Naive B cell (primary cell): ENCODE results near the gene SLC5A5. TPM values are rescaled to one million over a fixed set of nuclear protein-coding genes. Genes with fewer than 3 reads are reported as not detected.

ENCODE experiments used
- ATAC-seq, 2 donors: fragments of 150-1000 bp; cut with Tn5 transposase; 2 replicates each; pipeline ENCODE4 v1.10.0; 2021; ENCODE audit warnings: low read depth in 2 of 2, mild to moderate bottlenecking in 2 of 2, moderate library complexity in 2 of 2
- DNase-seq: peaks from one replicate; pipeline ENCODE4 v3.0.0; 2022
- H3K27ac Mint-ChIP-seq, 6 donors: one replicate each; pipeline ENCODE4 v1.8.0; 2020 to 2022; ENCODE audit warnings: mild to moderate bottlenecking in 6 of 6, mixed read lengths in 6 of 6, moderate library complexity in 5 of 6, inconsistent platforms in 2 of 6
- H3K27me3 Mint-ChIP-seq, 3 donors: one replicate each; pipeline ENCODE4 v1.8.0; 2021 to 2022; ENCODE audit warnings: mixed read lengths in 3 of 3, mild to moderate bottlenecking in 1 of 3
- H3K36me3 Mint-ChIP-seq, 2 donors: one replicate each; pipeline ENCODE4 v1.8.0; 2020 to 2022; ENCODE audit warnings: mixed read lengths in 2 of 2, inconsistent platforms in 1 of 2, mild to moderate bottlenecking in 1 of 2
- H3K4me1 Mint-ChIP-seq, 3 donors: one replicate each; pipeline ENCODE4 v1.8.0; 2020 to 2022; ENCODE audit warnings: mixed read lengths in 3 of 3, inconsistent platforms in 1 of 3, mild to moderate bottlenecking in 1 of 3, moderate library complexity in 1 of 3
- H3K4me3 Mint-ChIP-seq, 8 donors: one replicate each; pipeline ENCODE4 v1.8.0; 2020 to 2022; ENCODE audit warnings: mild to moderate bottlenecking in 8 of 8, mixed read lengths in 8 of 8, moderate library complexity in 8 of 8, inconsistent platforms in 2 of 8
- H3K9me3 Mint-ChIP-seq, 7 donors: one replicate each; pipeline ENCODE4 v1.8.0; 2020 to 2022; ENCODE audit warnings: mixed read lengths in 7 of 7, mild to moderate bottlenecking in 5 of 7, inconsistent platforms in 2 of 7, moderate library complexity in 1 of 7
- polyA plus RNA-seq, 6 donors: library from polyadenylated mRNA; unstranded; fragments of 300-500 nt; fragmentation: Illumina TruSeq; gene quantifications; one replicate each; pipeline ENCODE4 v1.2.3, GENCODE V29; 2021; ENCODE audit warnings: low read depth in 6 of 6

SLC5A5 gene
- under 1 TPM in 5 of 6 donors, not detected in 1; 0.07 to 0.80 (median 0.19) TPM for polyA plus RNA-seq

- DNase-seq (no peak), ATAC-seq (no peak)
- peak within 1 kb of the TSS; percentile 70 to 84 (median 75) for H3K4me3 Mint-ChIP-seq
- peaks cover 10 to 28% (median 25%) of the 10 kb centered on the region in 3 donors for H3K4me1 Mint-ChIP-seq
- peaks cover 0 to 22% (median 7%) of the 10 kb centered on the region in 3 donors for H3K27me3 Mint-ChIP-seq
- no peaks in the 10 kb centered on the region for H3K36me3 Mint-ChIP-seq
- peak within 1 kb of the TSS in 4 of 6 donors; percentile 33 to 56 (median 43) for H3K27ac Mint-ChIP-seq
- no peaks in the 10 kb centered on the region for H3K9me3 Mint-ChIP-seq
These were observed at the start of gene SLC5A5 for GRCh38 chr19:17871878-17872250. SLC5A5 (plus strand) TSS chr19:17871945; CDS start chr19:17872320, 375 bp downstream.

- no peaks in the 10 kb centered on the region for H3K9me3 Mint-ChIP-seq
- peaks cover 3 to 5% (median 3%) of the 10 kb centered on the region in 3 donors for H3K4me1 Mint-ChIP-seq
- no peak overlapping the region for H3K4me3 Mint-ChIP-seq
- H3K36me3 Mint-ChIP-seq, result peaks cover 0 to 17% of the 10 kb centered on the region in 2 donors
- peak overlapping the region in 3 of 6 donors; percentile 43 to 86 (median 49) for H3K27ac Mint-ChIP-seq
- no peaks in the 10 kb centered on the region for H3K27me3 Mint-ChIP-seq
- ATAC-seq, result no peak
- no peak for DNase-seq
These were observed 47.4 kb upstream of the SLC5A5 start for GRCh38 chr19:17824339-17824738.

- DNase-seq (no peak), ATAC-seq (no peak)
- Mint-ChIP-seq H3K27ac (no peak overlapping the region), H3K4me1 (peaks cover 5 to 10% (median 8%) of the 10 kb centered on the region in 3 donors), H3K27me3 (no peaks in the 10 kb centered on the region), H3K9me3 (no peaks in the 10 kb centered on the region), H3K4me3 (no peak overlapping the region), H3K36me3 (peaks cover under 1 to 29% of the 10 kb centered on the region in 2 donors)
These were observed 45.2 kb upstream of the SLC5A5 start for GRCh38 chr19:17826508-17827056.

GRCh38 chr19:17829855-17830566, 41.7 kb upstream of the SLC5A5 start:
- DNase-seq (no peak), ATAC-seq (no peak)
- H3K9me3 Mint-ChIP-seq, result no peaks in the 10 kb centered on the region
- peak overlapping the region in 3 of 6 donors; percentile 33 to 75 (median 61) for H3K27ac Mint-ChIP-seq
- H3K4me1 Mint-ChIP-seq, result peaks cover 5 to 8% (median 5%) of the 10 kb centered on the region in 3 donors
- no peak overlapping the region for H3K4me3 Mint-ChIP-seq
- peaks cover 5 to 33% of the 10 kb centered on the region in 2 donors for H3K36me3 Mint-ChIP-seq
- H3K27me3 Mint-ChIP-seq, result no peaks in the 10 kb centered on the region

- ATAC-seq (peak; percentile 16 to 21), DNase-seq (no peak)
- H3K36me3 Mint-ChIP-seq, result peaks cover 10 to 36% of the 10 kb centered on the region in 2 donors
- peak overlapping the region in 3 of 6 donors; percentile 33 to 75 (median 61) for H3K27ac Mint-ChIP-seq
- no peaks in the 10 kb centered on the region for H3K27me3 Mint-ChIP-seq
- peaks cover 5 to 13% (median 6%) of the 10 kb centered on the region in 3 donors for H3K4me1 Mint-ChIP-seq
- H3K4me3 Mint-ChIP-seq, result no peak overlapping the region
- no peaks in the 10 kb centered on the region for H3K9me3 Mint-ChIP-seq
These were observed 41.0 kb upstream of the SLC5A5 start for GRCh38 chr19:17830567-17831418.

GRCh38 chr19:17831419-17831888, 40.3 kb upstream of the SLC5A5 start:
- Mint-ChIP-seq H3K27me3 (no peaks in the 10 kb centered on the region), H3K4me1 (peaks cover 6 to 13% (median 11%) of the 10 kb centered on the region in 3 donors), H3K4me3 (no peak overlapping the region), H3K9me3 (no peaks in the 10 kb centered on the region), H3K36me3 (peaks cover 15 to 43% of the 10 kb centered on the region in 2 donors), H3K27ac (no peak overlapping the region)
- no peak for DNase-seq
- no peak for ATAC-seq

- H3K9me3 Mint-ChIP-seq, result no peaks in the 10 kb centered on the region
- no peak overlapping the region for H3K4me3 Mint-ChIP-seq
- peak overlapping the region in 1 of 6 donors; percentile 3 for H3K27ac Mint-ChIP-seq
- no peaks in the 10 kb centered on the region for H3K27me3 Mint-ChIP-seq
- H3K36me3 Mint-ChIP-seq, result peaks cover 19 to 50% of the 10 kb centered on the region in 2 donors
- ATAC-seq (no peak), DNase-seq (no peak)
- peaks cover 7 to 16% (median 11%) of the 10 kb centered on the region in 3 donors for H3K4me1 Mint-ChIP-seq
These were observed 39.1 kb upstream of the SLC5A5 start for GRCh38 chr19:17832443-17833208.

GRCh38 chr19:17834350-17835181, 37.2 kb upstream of the SLC5A5 start:
- ATAC-seq (no peak), DNase-seq (no peak)
- Mint-ChIP-seq H3K4me3 (no peak overlapping the region), H3K36me3 (peaks cover 25 to 48% of the 10 kb centered on the region in 2 donors), H3K27ac (no peak overlapping the region), H3K9me3 (no peaks in the 10 kb centered on the region), H3K4me1 (peaks cover 7 to 13% (median 11%) of the 10 kb centered on the region in 3 donors), H3K27me3 (no peaks in the 10 kb centered on the region)

GRCh38 chr19:17835182-17836006, 36.4 kb upstream of the SLC5A5 start:
- peaks cover 8 to 10% (median 8%) of the 10 kb centered on the region in 3 donors for H3K4me1 Mint-ChIP-seq
- H3K27ac Mint-ChIP-seq, result peak overlapping the region in 5 of 6 donors; percentile 14 to 82 (median 78)
- no peak for ATAC-seq
- H3K27me3 Mint-ChIP-seq, result no peaks in the 10 kb centered on the region
- no peak for DNase-seq
- H3K9me3 Mint-ChIP-seq, result no peaks in the 10 kb centered on the region
- peak overlapping the region in 2 of 8 donors; percentile 17 to 42 for H3K4me3 Mint-ChIP-seq
- peaks cover 25 to 42% of the 10 kb centered on the region in 2 donors for H3K36me3 Mint-ChIP-seq

GRCh38 chr19:17836530-17836929, 35.2 kb upstream of the SLC5A5 start:
- no peak for ATAC-seq
- Mint-ChIP-seq H3K4me1 (peaks cover 8 to 11% (median 11%) of the 10 kb centered on the region in 3 donors), H3K27ac (peak overlapping the region in 1 of 6 donors; percentile 92), H3K4me3 (peak overlapping the region in 1 of 8 donors; percentile 12), H3K27me3 (no peaks in the 10 kb centered on the region), H3K36me3 (peaks cover 24 to 45% of the 10 kb centered on the region in 2 donors), H3K9me3 (no peaks in the 10 kb centered on the region)
- DNase-seq, result no peak

GRCh38 chr19:17837972-17838371, 33.8 kb upstream of the SLC5A5 start:
- H3K36me3 Mint-ChIP-seq, result peaks cover 20 to 40% of the 10 kb centered on the region in 2 donors
- DNase-seq (no peak), ATAC-seq (no peak)
- H3K27ac Mint-ChIP-seq, result peak overlapping the region in 1 of 6 donors; percentile 90
- no peaks in the 10 kb centered on the region for H3K27me3 Mint-ChIP-seq
- H3K4me1 Mint-ChIP-seq, result peaks cover 11 to 12% (median 11%) of the 10 kb centered on the region in 3 donors
- H3K4me3 Mint-ChIP-seq, result no peak overlapping the region
- H3K9me3 Mint-ChIP-seq, result no peaks in the 10 kb centered on the region
